NCI-H1417 treated with DMSO at 0.1 percent for 48 hours (cell line): ENCODE results near the gene NLRP5.
"Not testable (repeated sequence)": the region's sequence is repeated elsewhere in the genome, so short reads cannot be mapped to it uniquely, and the experiment has no call there.

Source experiments
- DNase-seq: peaks from one replicate; lab custom pipeline; 2025; lab: John Stamatoyannopoulos, UW

Gene NLRP5

DNA sequence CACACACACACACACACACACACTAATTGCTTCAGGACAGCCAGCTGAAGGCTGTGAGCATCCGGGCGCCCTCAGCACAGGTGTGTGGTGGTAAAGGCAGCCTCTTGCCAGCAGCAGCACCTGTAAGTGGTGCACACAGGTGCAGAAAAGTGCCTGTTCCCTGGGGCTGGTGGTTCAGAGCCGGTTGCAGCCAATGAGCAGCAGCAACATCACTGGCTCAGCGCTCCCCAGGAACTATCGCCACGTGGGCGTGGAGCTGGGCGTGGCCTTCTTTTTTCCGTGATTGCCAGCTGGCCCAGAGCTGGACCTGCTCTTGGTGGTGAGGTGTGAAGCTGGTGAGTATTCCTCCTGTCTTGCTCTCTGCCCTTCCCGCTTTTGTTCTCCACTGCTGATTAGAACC, at the start of gene NLRP5:
Gene NLRP5 (plus strand): TSS at position 289 of the 400 bp plus-strand sequence.
- no peak for DNase-seq

GRCh38 chr19:55939206-55939605, 47.4 kb upstream of the NLRP5 start:
- DNase-seq, result no peak

DNA sequence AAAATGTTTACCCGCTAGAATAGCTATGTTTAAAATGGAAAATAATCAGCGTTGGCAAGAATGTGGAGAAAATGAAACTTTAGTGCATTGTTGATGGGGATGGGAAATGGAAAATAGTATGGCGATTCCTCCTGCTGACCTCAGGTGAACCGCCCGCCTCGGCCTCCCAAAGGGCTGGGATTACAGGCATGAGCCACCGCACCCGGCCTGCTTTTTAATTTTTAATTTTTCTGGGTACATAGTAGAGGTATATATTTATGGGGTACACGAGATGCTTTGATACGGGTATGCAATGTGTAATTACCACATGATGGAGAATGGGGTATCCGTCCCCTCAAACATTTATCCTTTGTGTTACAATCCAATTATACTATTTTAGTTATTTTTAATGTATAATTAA, 46.3 kb upstream of the NLRP5 start:
- DNase-seq, result no peak

DNA sequence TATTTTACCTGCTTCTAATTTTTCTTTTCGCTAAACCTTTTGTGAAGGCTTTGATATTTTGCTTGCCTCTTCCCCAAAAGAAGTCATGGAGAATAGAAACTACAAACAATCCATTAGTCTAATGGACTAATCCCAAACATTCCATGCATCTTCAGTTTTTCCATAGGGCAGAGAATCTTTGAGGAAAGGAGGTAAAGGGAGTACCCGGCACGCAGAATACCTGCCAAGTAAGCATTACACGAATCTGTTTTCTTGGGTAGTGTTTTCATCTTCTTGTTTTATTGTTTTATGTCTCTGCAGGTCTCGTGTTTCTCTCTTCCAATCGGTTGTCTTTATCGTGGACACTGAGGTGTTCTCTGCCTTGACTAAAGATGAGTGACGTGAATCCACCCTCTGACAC, 39.0 kb upstream of the NLRP5 start, which contains the start of gene NLRP8:
Gene NLRP8 (plus strand): TSS at position 301 of the 400 bp plus-strand sequence.
- DNase-seq, result no peak

- DNase-seq, result not testable (repeated sequence)
Measured at GRCh38 chr19:55950566-55950965, 36.0 kb upstream of the NLRP5 start.

- DNase-seq, result no peak
Measured at GRCh38 chr19:55956431-55956830, 30.1 kb upstream of the NLRP5 start.

- DNase-seq, result no peak
Measured at GRCh38 chr19:55958356-55958755, 28.2 kb upstream of the NLRP5 start.

- no peak for DNase-seq
Measured at GRCh38 chr19:55959996-55960675, 26.4 kb upstream of the NLRP5 start.

GRCh38 chr19:55962186-55962585, 24.4 kb upstream of the NLRP5 start:
- DNase-seq, result no peak

- no peak for DNase-seq
Measured at GRCh38 chr19:55973982-55974381, 12.6 kb upstream of the NLRP5 start.

DNA sequence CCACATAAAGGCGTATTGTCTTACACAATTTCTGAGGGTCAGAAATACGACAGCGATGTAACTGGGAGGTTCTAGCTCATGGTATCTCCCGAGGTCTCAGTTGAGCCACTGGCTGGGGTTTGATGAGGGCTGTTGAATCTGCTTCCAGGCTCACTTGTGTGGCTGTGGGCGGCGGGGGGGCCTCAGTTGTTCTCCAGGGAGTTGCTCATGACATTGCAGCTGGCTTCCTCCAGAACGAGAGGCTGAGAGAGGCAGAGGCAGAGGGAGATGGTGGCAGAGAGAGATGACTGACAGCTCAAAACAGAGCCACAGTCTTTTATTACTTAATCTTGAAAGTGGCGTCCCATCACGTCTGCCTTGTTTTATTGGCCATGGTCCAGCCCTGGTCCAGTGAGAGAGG, 6.2 kb upstream of the NLRP5 start:
- no peak for DNase-seq

DNA sequence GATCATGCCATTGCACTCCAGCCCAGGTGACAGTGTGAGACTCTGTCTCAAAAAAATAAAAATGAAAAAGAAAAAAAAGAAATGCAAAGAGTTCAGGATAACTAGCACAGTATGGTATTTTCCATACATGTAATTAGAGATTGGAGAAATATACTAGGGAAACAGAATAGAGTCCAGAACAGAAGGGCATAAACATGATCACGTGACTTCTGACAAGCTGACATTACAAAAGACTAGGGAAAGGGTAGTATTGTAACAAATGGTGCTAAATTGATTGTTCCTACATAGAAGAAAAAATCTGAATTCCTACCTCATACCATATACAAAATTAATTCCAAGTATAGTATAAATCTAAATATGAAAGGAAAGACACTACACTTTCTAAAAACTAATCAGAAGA, 1.3 kb upstream of the NLRP5 start:
- DNase-seq, result no peak

GRCh38 chr19:55990831-55991230, 4.3 kb downstream of the NLRP5 start:
- no peak for DNase-seq

GRCh38 chr19:55993492-55993891, 6.9 kb downstream of the NLRP5 start:
- DNase-seq, result no peak

- no peak for DNase-seq
Measured at GRCh38 chr19:56014765-56015164, 28.2 kb downstream of the NLRP5 start.

GRCh38 chr19:56015756-56016155, 29.2 kb downstream of the NLRP5 start:
- no peak for DNase-seq

DNA sequence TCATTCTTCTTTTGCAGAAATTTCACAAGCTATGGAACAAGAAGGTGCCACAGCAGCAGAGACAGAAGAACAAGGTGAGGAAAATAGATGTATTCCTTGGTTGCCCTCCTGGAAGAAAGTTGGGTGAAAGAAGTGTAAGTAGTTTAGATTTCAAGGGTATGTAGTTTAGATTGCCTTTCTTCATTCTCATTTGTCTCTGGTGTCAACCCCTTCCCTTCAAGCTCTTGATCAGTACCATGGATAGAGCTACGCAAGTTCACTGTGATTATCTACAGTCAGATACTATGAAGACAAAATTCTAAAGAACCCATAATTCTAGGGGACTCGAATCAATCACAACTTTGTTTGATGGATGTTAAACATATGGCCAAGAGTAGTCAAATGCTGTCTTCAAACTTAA, 32.8 kb downstream of the NLRP5 start:
- DNase-seq, result not testable (repeated sequence)

DNA sequence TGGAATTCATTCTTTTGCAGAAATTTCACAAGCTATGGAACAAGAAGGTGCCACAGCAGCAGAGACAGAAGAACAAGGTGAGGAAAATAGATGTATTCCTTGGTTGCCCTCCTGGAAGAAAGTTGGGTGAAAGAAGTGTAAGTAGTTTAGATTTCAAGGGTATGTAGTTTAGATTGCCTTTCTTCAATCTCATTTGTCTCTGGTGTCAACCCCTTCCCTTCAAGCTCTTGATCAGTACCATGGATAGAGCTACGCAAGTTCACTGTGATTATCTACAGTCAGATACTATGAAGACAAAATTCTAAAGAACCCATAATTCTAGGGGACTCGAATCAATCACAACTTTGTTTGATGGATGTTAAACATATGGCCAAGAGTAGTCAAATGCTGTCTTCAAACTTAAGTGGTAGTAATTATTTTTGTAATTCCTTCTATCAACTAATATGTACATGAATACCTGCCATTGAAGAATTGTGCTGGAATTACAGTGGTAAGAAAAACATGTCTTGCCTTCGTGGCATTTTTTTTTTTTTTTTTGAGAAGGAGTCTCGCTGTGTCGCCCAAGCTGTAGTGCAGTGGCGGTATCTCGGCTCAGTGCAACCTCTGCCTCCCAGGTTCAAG, 33.9 kb downstream of the NLRP5 start:
- DNase-seq, result not testable (repeated sequence)

- no peak for DNase-seq
Measured at GRCh38 chr19:56026769-56027168, 40.2 kb downstream of the NLRP5 start.

GRCh38 chr19:56053596-56053995, 67.0 kb downstream of the NLRP5 start:
- DNase-seq, result no peak

- no peak for DNase-seq
Measured at GRCh38 chr19:56066152-56067023, 79.8 kb downstream of the NLRP5 start.

DNA sequence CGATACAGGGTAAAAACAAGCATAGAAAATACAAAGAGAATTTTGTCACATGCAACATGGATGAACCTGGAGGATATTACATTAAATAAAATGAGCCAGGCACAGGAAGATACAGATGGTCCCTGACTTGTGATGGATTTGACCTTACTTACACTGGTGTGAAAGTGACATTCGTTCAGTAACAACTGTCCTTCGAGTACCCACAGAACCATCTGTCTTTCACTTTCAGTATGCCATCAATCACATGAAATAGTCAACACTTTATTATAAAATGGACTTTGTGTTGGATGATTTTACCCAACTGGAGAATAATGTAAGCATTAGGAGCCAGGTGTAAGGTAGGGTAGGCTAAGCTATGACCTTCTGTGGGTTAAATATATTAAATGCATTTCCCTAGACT, 83.1 kb downstream of the NLRP5 start:
- DNase-seq, result no peak

GRCh38 chr19:56071151-56071550, 84.6 kb downstream of the NLRP5 start:
- DNase-seq, result no peak
